ENCODE measurements around the gene ARHGAP4.
A peak's percentile ranks its signal among the peaks of the same experiment; 100 is the strongest.

Gene ARHGAP4

GRCh38 chrX:153945956-153946943 lies 20.2 kb upstream of the ARHGAP4 start:
- DNase-seq (ENCODE audit: low spot score), result no peak

GRCh38 chrX:153944800-153945150 lies 18.7 kb upstream of the ARHGAP4 start:
- no peak for DNase-seq (ENCODE audit: low spot score)

- DNase-seq (ENCODE audit: low spot score), result no peak
Observed at GRCh38 chrX:153944140-153944799, 18.2 kb upstream of the ARHGAP4 start, which contains the start of gene RENBP. RENBP (minus strand) TSS chrX:153944643; CDS start chrX:153944610, 33 bp downstream.

GRCh38 chrX:153941336-153942252 lies 15.5 kb upstream of the ARHGAP4 start:
- DNase-seq (ENCODE audit: low spot score), result no peak

GRCh38 chrX:153939573-153939972 lies 13.5 kb upstream of the ARHGAP4 start:
- no peak for DNase-seq (ENCODE audit: low spot score)

GRCh38 chrX:153938226-153938786 lies 12.2 kb upstream of the ARHGAP4 start:
- no peak for DNase-seq (ENCODE audit: low spot score)

GRCh38 chrX:153937056-153937455 lies 11.0 kb upstream of the ARHGAP4 start:
- no peak for DNase-seq (ENCODE audit: low spot score)

- peak; percentile 52 for DNase-seq (ENCODE audit: low spot score)
Observed at GRCh38 chrX:153935326-153935851, 9.3 kb upstream of the ARHGAP4 start.

GRCh38 chrX:153934762-153935325 lies 8.8 kb upstream of the ARHGAP4 start, which contains the start of gene NAA10:
NAA10 (minus strand) TSS chrX:153935037; CDS start chrX:153934904, 133 bp downstream.
- DNase-seq (ENCODE audit: low spot score), result peak; percentile 82

- no peak for DNase-seq (ENCODE audit: low spot score)
Observed at GRCh38 chrX:153934148-153934761, 8.2 kb upstream of the ARHGAP4 start.

GRCh38 chrX:153933748-153934147 lies 7.7 kb upstream of the ARHGAP4 start:
- DNase-seq (ENCODE audit: low spot score), result no peak

- DNase-seq (ENCODE audit: low spot score), result no peak
Observed at GRCh38 chrX:153932220-153932915, 6.3 kb upstream of the ARHGAP4 start.

GRCh38 chrX:153931748-153932147 lies 5.7 kb upstream of the ARHGAP4 start:
- no peak for DNase-seq (ENCODE audit: low spot score)

GRCh38 chrX:153931151-153931550 lies 5.1 kb upstream of the ARHGAP4 start:
- no peak for DNase-seq (ENCODE audit: low spot score)

GRCh38 chrX:153930011-153930910 lies 4.2 kb upstream of the ARHGAP4 start:
- DNase-seq (ENCODE audit: low spot score), result no peak

GRCh38 chrX:153929576-153929975 lies 3.5 kb upstream of the ARHGAP4 start:
- DNase-seq (ENCODE audit: low spot score), result no peak

- DNase-seq (ENCODE audit: low spot score), result no peak
Observed at GRCh38 chrX:153928846-153929245, 2.8 kb upstream of the ARHGAP4 start.

- DNase-seq (ENCODE audit: low spot score), result peak; percentile 98
Observed at GRCh38 chrX:153927922-153928760, 2.1 kb upstream of the ARHGAP4 start.
